Astrocyte of the spinal cord (primary cell): Measurements from ENCODE around the gene KIF5A.

Source experiments
- DNase-seq: peaks from one replicate; pipeline ENCODE4 v3.0.0; 2011; ENCODE audit warnings: low read depth, low spot score
- H3K4me3 ChIP-seq: 2 replicates; pipeline ENCODE4 v1.5.1; 2011; ENCODE audit warnings: low read depth, mild to moderate bottlenecking, low read length, moderate library complexity
- in situ Hi-C: cut with HindIII; loops from 2 replicates; pipeline ENCODE4 v1.10.0; 2017; ENCODE audit warnings: low sequenced_read_pairs
- TF ChIP-seq, protein P1 (sequence below): IDR thresholded peaks from 2 replicates; pipeline ENCODE4 v1.5.1; 2012; ENCODE audit warnings: low read depth, mild to moderate bottlenecking, low read length, inconsistent platforms

Gene KIF5A

DNA sequence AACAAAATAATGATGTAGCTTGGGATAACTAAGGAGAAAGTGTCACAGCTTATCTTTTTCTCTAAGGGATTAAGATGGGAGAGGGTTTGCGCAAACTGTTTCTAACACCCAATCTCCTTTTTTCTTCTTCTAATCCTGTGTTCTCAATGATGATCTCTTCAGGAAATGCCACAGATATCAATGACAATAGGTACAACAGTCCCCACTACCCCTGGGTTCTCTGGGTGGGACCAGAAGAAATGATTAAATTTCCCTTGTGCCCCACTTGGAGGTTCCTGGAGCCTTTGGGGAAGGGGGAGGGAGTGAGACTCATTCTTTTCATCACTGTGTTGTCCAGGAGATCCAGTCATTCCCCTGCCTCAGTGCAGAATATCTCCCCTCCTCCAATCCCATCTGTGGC is 32.6 kb downstream of the KIF5A start:
- no peak for DNase-seq
- in situ Hi-C loops: no loop called here
- TF ChIP-seq, protein P1, sequence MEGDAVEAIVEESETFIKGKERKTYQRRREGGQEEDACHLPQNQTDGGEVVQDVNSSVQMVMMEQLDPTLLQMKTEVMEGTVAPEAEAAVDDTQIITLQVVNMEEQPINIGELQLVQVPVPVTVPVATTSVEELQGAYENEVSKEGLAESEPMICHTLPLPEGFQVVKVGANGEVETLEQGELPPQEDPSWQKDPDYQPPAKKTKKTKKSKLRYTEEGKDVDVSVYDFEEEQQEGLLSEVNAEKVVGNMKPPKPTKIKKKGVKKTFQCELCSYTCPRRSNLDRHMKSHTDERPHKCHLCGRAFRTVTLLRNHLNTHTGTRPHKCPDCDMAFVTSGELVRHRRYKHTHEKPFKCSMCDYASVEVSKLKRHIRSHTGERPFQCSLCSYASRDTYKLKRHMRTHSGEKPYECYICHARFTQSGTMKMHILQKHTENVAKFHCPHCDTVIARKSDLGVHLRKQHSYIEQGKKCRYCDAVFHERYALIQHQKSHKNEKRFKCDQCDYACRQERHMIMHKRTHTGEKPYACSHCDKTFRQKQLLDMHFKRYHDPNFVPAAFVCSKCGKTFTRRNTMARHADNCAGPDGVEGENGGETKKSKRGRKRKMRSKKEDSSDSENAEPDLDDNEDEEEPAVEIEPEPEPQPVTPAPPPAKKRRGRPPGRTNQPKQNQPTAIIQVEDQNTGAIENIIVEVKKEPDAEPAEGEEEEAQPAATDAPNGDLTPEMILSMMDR: no peak
- H3K4me3 ChIP-seq: no peak overlapping the region

DNA sequence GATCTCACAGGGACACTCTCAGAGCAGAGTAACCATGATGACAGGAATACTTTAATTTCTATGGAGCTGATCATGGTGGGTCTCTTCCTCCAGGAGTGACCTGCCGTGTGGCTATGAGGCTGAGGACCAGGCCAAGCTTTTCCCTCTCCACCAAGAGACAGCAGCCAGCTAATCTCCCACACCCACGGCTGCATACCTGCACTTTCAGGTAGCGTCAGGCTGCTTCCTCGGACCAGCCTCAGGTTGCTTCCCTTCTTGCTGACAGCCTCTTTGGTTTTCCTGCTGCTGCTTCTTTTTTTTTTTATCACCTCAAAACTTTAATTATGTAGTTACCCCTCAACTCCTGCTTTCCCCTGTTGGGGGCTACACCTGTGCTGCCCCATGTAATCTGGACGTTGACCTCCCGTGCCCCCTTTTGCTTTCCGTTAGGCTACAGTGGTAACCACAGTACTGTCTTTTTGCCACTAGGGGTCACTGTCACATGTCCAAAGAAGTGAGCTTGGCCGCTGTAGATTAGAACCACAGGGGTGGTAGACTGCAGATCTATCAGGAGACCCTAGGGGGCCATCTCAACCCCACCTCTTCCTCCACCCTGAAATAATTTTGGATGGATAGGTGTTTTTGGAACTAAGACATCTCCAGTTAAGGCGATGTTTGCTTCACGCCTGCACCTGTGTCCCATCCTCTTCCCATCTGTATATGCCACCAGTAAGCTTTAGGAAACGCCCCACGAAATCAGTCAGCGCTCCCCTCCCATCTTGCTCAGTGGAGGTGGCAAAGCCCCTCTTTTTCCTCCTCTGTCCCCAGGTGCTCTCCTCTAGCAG is 33.4 kb downstream of the KIF5A start:
- peak; percentile 76 for DNase-seq
- TF ChIP-seq, protein P1: peak; percentile 89
- H3K4me3 ChIP-seq: no peak overlapping the region
- in situ Hi-C loops: no loop called here

DNA sequence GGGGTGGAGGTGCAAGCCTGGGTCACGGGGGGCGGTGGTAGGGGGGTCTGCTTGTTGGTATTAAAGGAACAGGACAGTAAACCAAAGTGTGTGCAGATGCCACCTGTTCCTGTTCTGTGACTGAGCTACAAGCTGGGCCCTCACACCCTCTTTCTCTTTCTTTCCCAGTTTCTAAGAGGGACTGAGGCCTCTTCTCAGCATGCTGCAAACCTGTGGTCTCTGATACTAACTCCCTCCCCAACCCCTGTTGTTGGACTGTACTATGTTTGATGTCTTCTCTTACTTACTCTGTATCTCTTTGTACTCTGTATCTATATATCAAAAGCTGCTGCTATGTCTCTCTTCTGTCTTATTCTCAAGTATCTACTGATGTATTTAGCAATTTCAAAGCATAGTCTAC is 34.2 kb downstream of the KIF5A start:
- H3K4me3 ChIP-seq: no peak overlapping the region
- in situ Hi-C loops: no loop called here

DNA sequence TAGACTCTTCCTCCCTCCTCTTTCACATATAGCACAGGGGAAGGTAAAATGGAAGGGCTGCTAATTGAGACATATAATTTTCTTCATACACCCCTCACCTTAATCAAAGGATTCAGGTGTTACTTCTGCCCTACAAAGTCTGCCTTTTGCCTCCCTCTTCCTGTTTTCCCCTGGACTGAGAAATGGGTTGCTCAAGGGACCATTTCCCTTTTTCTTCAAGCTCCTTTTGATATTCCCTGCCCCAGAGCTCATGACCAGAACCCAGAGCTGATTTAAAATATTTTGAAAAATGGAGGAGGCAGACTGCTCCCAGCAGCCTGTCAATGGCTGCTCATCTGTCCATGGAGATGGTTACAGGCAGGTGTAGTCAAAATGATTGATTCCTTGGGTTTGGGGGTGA is 34.8 kb downstream of the KIF5A start:
- in situ Hi-C loops: no loop called here
- TF ChIP-seq, protein P1: no peak
- no peak for DNase-seq
- H3K4me3 ChIP-seq: no peak overlapping the region

More for the DNA sequence above, 34.2 kb downstream of the KIF5A start:
- TF ChIP-seq, protein P1: no peak
- no peak for DNase-seq

DNA sequence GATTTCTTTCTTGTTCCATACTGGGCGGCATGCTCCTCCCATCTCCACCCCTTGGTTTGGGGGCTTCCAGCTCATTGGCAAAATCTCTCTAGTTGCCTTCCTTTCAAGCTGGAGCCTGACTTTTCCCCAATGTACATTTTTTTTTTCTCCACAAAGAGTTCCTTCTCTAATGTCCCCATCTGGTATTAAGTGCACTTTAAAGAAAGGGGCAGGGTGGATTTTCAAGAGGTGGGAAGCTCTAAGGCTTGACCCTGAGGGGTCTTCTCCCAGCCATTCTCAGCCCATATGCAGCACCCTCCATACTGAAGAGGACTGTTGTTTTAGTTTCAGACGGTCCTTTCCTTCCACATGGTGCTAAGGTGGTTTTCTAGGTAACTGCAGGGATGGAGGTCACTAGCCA is 35.3 kb downstream of the KIF5A start:
- no peak for DNase-seq
- TF ChIP-seq, protein P1: no peak
- no peak overlapping the region for H3K4me3 ChIP-seq
- in situ Hi-C loops: no loop called here

DNA sequence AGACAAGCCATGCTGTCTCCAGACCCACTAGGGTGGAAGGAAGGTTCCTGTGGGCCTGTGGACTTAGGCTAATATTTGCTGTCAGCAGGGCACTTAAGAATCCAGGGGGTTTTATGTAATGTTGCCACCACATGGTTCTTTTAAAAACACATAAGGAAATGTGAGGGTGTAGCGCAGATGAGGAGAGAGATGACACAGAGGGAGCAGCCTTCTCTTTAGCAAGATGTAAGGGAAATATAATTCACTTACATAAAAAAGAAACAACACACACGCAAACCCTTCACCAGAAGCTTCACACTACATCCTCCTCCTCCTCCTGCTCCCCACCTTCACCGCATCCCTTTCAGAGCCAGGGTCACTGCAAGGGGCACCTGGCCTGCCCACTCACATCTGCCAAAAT is 36.3 kb downstream of the KIF5A start:
- DNase-seq: no peak
- in situ Hi-C loops: no loop called here
- TF ChIP-seq, protein P1: no peak
- no peak overlapping the region for H3K4me3 ChIP-seq
